ENCODE measurements around the gene IL1R2.

DNA sequence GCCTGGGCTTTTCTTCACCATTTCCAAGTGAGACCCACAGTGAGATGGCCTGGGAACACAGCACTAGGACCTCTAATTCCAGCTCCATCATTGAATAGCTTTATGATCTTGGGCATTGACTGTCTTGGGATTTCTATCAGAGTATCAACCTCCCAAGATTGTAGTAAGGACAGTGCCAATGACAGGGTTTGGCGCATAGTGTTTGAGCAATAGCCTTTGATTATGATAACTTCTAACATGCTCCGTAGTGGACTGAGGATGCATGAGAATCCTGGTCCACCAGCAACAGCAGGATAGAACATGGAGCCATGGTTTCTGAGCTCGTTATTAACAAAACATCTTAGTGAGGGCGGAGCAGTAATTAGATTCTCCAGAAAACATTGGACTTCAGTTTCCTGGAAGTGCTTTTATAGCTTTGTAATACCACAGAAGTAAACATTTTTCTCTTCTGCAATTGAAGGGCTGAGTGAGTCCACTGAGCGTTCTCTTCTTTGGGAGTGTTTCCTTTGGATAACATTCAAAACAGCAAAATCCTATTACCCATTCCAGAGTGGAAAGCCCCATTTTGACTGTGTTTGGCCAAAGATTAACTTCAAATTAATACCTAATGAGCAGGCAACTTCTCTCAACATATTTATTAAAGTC lies 63.7 kb downstream of the IL1R2 start:
- no peak for TF ChIP-seq GATA3 (IDR thresholded peaks at IDR 0.05; ENCODE audit: low read depth, low read length)
- TF ChIP-seq GATA2 (IDR thresholded peaks at IDR 0.05; ENCODE audit: low read depth, low read length): no peak

All from SH-SY5Y (cell line).